A549 (cell line): ENCODE measurements around the gene GNB1L. TPM values are rescaled to one million over a fixed set of nuclear protein-coding genes. Genes with fewer than 3 reads are reported as not detected.
A peak's percentile ranks its signal among the peaks of the same experiment; 100 is the strongest.

Source experiments
- ATAC-seq, 2 experiments: fragments of 200-7000 bp in 1 of 2; fragments of >200 bp in 1 of 2; cut with Nextera tagmentation in 1 of 2; cut with Tn5 transposase in 1 of 2; 3 replicates each; pipeline versions ENCODE4 v1.8.0 to v1.9.1; 2018 to 2020; ENCODE audit warnings: mild to moderate bottlenecking in 1 of 2, moderate library complexity in 1 of 2
- CTCF ChIA-PET: fragments of 300-600 bp; sonication (Branson Sonifier 250); formaldehyde crosslinking; extraction: SDS; loops from one replicate; lab custom pipeline; 2021; ENCODE audit warnings: antibody characterized with exemption, inconsistent platforms; lab: Yijun Ruan, JAX
- POLR2A ChIA-PET: fragments of 350-600 bp; formaldehyde crosslinking; extraction: SDS; loops from one replicate; lab custom pipeline; 2021; ENCODE audit warnings: antibody characterized with exemption, inconsistent platforms; lab: Yijun Ruan, JAX
- DNase-seq, 2 experiments: peaks; one replicate each; pipeline versions ENCODE4 v3.0.0 to v3.0.0-alpha.2; 2011 to 2016; ENCODE audit warnings: low read depth in 1 of 2, low spot score in 1 of 2
- FAIRE-seq: peaks from 2 replicates; lab custom pipeline; 2011; peaks lifted over from hg19 to GRCh38; lab: Jason Lieb, UNC
- H3K27ac ChIP-seq, 2 experiments: fragments of >200 bp; sonication (Bioruptor Twin); formaldehyde crosslinking; 3 replicates each; pipeline ENCODE4 v1.5.1; 2016 to 2017
- H3K4me1 ChIP-seq: fragments of >200 bp; sonication (Bioruptor Twin); formaldehyde crosslinking; 3 replicates; pipeline ENCODE4 v1.6.1; 2016
- H3K4me2 ChIP-seq: fragments of >200 bp; sonication (Bioruptor Twin); formaldehyde crosslinking; 3 replicates; pipeline ENCODE4 v1.6.1; 2016
- H3K4me3 ChIP-seq: fragments of >200 bp; sonication (Bioruptor Twin); formaldehyde crosslinking; 3 replicates; pipeline ENCODE4 v1.5.1; 2016
- H3K9me3 ChIP-seq: fragments of >200 bp; sonication (Bioruptor Twin); formaldehyde crosslinking; 3 replicates; pipeline ENCODE4 v1.6.1; 2016
- CEBPB ChIP-seq, 2 experiments: fragments of >200 bp in 1 of 2; sonication (Bioruptor Twin) in 1 of 2; formaldehyde crosslinking in 1 of 2; IDR thresholded peaks; 2 replicates each; pipeline ENCODE4 v1.6.1; 2012 to 2016
- EHF ChIP-seq: fragments of 250-450 bp; sonication (Bioruptor Pico); IDR thresholded peaks from 2 replicates; pipeline ENCODE4 v1.5.0; 2020; ENCODE audit warnings: mild to moderate bottlenecking
- ELK1 ChIP-seq: fragments of 150-350 bp; IDR thresholded peaks from 2 replicates; pipeline ENCODE4 v1.6.1; 2014; ENCODE audit warnings: low read depth, mild to moderate bottlenecking, low read length
- EP300 ChIP-seq, 2 experiments: fragments of >200 bp; sonication (Bioruptor Twin); formaldehyde crosslinking; IDR thresholded peaks; 2 replicates in 1 of 2; 3 replicates in 1 of 2; pipeline ENCODE4 v1.6.1; 2016 to 2017
- HOXA7 ChIP-seq: fragments of 250-450 bp; sonication (Bioruptor Pico); IDR thresholded peaks from 2 replicates; pipeline ENCODE4 v1.5.0; 2020; ENCODE audit warnings: mild to moderate bottlenecking, moderate library complexity
- JUNB ChIP-seq: fragments of >200 bp; sonication (Bioruptor Twin); formaldehyde crosslinking; IDR thresholded peaks from 2 replicates; pipeline ENCODE4 v1.6.1; 2016
- KDM5A ChIP-seq: fragments of 200-600 bp; sonication (generic); IDR thresholded peaks from 2 replicates; pipeline ENCODE4 v1.6.1; 2016; ENCODE audit warnings: antibody characterized with exemption, mild to moderate bottlenecking
- MAZ ChIP-seq: fragments of 150-350 bp; IDR thresholded peaks from 2 replicates; pipeline ENCODE4 v1.6.1; 2014; ENCODE audit warnings: antibody characterized with exemption, low read depth, low read length, borderline replicate concordance
- NFE2L2 ChIP-seq: fragments of 150-350 bp; conservative IDR thresholded peaks from 2 replicates; pipeline ENCODE4 v1.6.1; 2014; ENCODE audit warnings: low read length
- PHF8 ChIP-seq: fragments of 200-600 bp; sonication (generic); IDR thresholded peaks from 2 replicates; pipeline ENCODE4 v1.6.1; 2016; ENCODE audit warnings: low read depth, mild to moderate bottlenecking, antibody characterized with exemption, moderate library complexity, borderline replicate concordance
- POLR2A ChIP-seq: IDR thresholded peaks from 2 replicates; pipeline ENCODE4 v1.6.1; 2012; ENCODE audit warnings: mild to moderate bottlenecking, low read length
- POLR2AphosphoS2 ChIP-seq: conservative IDR thresholded peaks from 2 replicates; pipeline ENCODE4 v1.6.1; 2012; ENCODE audit warnings: low read length, improper control_type of control experiment, inconsistent platforms
- RAD21 ChIP-seq, 2 experiments: fragments of >200 bp in 1 of 2; sonication (Bioruptor Twin) in 1 of 2; formaldehyde crosslinking in 1 of 2; IDR thresholded peaks in 1 of 2; conservative IDR thresholded peaks in 1 of 2; 2 replicates in 1 of 2; 3 replicates in 1 of 2; pipeline ENCODE4 v1.6.1; 2012 to 2018; ENCODE audit warnings: inconsistent platforms in 1 of 2
- REST ChIP-seq: fragments of 200-600 bp; sonication (generic); IDR thresholded peaks from 2 replicates; pipeline ENCODE4 v1.6.1; 2016; ENCODE audit warnings: antibody characterized with exemption, mild to moderate bottlenecking, moderate library complexity
- RFX5 ChIP-seq: fragments of 450-650 bp; IDR thresholded peaks from 2 replicates; pipeline ENCODE4 v1.7.1; 2014; ENCODE audit warnings: antibody characterized with exemption, mild to moderate bottlenecking, moderate library complexity
- SREBF2 ChIP-seq: fragments of 450-650 bp; IDR thresholded peaks from 2 replicates; pipeline ENCODE4 v1.6.1; 2014; ENCODE audit warnings: mild to moderate bottlenecking, moderate library complexity
- ZC3H11A ChIP-seq: fragments of 450-650 bp; IDR thresholded peaks from 2 replicates; pipeline ENCODE4 v1.6.1; 2014; ENCODE audit warnings: antibody characterized with exemption, mild to moderate bottlenecking
- WGBS: methylation state at CpG from one replicate; pipeline ENCODE4 v1.1.6; 2017; ENCODE audit errors: missing lambda C conversion rate; 5-methylcytosine and 5-hydroxymethylcytosine counted together
- polyA plus RNA-seq, 4 experiments: library from polyadenylated mRNA; depleted of rRNA in 3 of 4; stranded (reverse); fragments of >200 nt; fragmentation: RNase III in 1 of 4; extraction: RNeasy Plus Mini Kit Qiagen cat#74134 plus additional on column Dnase treatment in 1 of 4; gene quantifications; 2 replicates in 3 of 4; 3 replicates in 1 of 4; pipeline ENCODE4 v1.2.3, GENCODE V29; 2011 to 2017
- TF ChIP-seq, protein P1 (sequence below): fragments of >200 bp; sonication (Bioruptor Twin); formaldehyde crosslinking; IDR thresholded peaks from 2 replicates; pipeline ENCODE4 v1.6.1; 2016

GNB1L gene
- polyA plus RNA-seq, 2 of the 4 experiments (the other 2 are of a cell fraction): 1.8 to 10.3 TPM

GRCh38 chr22:19877626-19878339, 23.1 kb upstream of the GNB1L start:
- H3K27ac ChIP-seq: peak overlapping the region; percentile 92 to 94; a peak in 4 of 6 replicates
- H3K4me2 ChIP-seq: no peak overlapping the region
- ChIA-PET POLR2A (no interaction called here), CTCF (interaction anchor here (1.6 to 3.6 kb wide), 2 partner anchors 12 to 148 kb away, joined by 4 to 15 read pairs; no protein-coding TSS in a partner anchor)
- no peak for FAIRE-seq
- TF ChIP-seq MAZ (no peak), REST (no peak), POLR2AphosphoS2 (no peak)
- ATAC-seq: no peak
- H3K9me3 ChIP-seq: no peaks in the 10 kb centered on the region
- no peak for DNase-seq
- H3K4me1 ChIP-seq: peaks cover 75% of the 10 kb centered on the region
- no peak overlapping the region for H3K4me3 ChIP-seq
- WGBS: 92% methylated on average over 5 of the region's 20 CpGs

DNA sequence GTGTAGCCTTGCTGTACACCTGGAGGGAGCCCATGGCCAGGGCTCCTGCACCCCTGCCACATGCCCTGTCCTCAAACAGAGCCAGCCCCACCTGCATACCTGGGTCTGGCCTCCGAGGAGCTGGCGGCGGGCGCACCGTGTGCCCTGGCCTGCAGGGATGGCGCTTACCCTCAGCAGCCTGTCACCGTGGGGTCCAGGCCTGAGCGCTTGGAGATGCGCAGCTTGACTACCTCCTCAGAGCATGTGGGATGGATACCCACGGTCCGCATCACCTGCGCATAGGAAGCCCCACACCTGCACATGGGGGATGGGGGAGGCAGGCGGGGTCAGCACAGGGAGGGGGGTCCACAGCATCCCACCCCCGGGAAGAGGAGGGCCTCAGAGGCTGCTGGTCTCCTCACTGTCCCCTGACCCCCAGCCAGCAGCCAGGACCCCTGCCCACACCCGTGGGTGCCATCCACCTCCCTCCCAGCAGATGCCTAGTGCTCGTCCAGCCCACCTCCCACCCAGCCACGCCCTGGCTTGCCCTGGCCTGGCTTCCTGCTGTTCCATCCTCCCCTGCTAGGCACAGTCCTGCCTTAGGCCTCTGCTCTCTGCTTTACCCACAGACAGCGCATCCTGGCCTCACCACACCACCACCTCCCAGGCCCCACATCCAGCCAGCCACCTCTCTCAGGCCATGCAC, 22.4 kb upstream of the GNB1L start:
- H3K4me2 ChIP-seq: peak overlapping the region; percentile 47; the same call in 1 of the 3 replicates
- no peaks in the 10 kb centered on the region for H3K9me3 ChIP-seq
- H3K27ac ChIP-seq: peak overlapping the region; percentile 47 to 92; a peak in 4 of 6 replicates
- ATAC-seq (no peak), DNase-seq (no peak), FAIRE-seq (no peak)
- peaks cover 68% of the 10 kb centered on the region for H3K4me1 ChIP-seq
- TF ChIP-seq POLR2AphosphoS2 (no peak), EP300 (IDR thresholded peaks at IDR 0.05) (no peak), PHF8 (no peak), EHF (no peak), POLR2A (no peak), ELK1 (no peak), NFE2L2 (no peak), CEBPB (IDR thresholded peaks at IDR 0.05) (no peak), SREBF2 (no peak), RAD21 (conservative IDR thresholded peaks at IDR 0.05 in 1 of 2, IDR thresholded peaks at IDR 0.05 in 1 of 2) (no peak), JUNB (no peak), HOXA7 (no peak), RFX5 (no peak), ZC3H11A (no peak), KDM5A (no peak)
- TF ChIP-seq, protein P1, sequence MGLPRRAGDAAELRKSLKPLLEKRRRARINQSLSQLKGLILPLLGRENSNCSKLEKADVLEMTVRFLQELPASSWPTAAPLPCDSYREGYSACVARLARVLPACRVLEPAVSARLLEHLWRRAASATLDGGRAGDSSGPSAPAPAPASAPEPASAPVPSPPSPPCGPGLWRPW: no peak
- ChIA-PET CTCF (interaction anchor here (3.6 kb wide), 1 partner anchor 147 kb away, joined by 15 read pairs; no protein-coding TSS in a partner anchor), POLR2A (no interaction called here)
- H3K4me3 ChIP-seq: no peak overlapping the region
- WGBS: 60% methylated on average over 3 of the region's 18 CpGs
